ENCODE data around the gene CDK9.

Gene CDK9

DNA sequence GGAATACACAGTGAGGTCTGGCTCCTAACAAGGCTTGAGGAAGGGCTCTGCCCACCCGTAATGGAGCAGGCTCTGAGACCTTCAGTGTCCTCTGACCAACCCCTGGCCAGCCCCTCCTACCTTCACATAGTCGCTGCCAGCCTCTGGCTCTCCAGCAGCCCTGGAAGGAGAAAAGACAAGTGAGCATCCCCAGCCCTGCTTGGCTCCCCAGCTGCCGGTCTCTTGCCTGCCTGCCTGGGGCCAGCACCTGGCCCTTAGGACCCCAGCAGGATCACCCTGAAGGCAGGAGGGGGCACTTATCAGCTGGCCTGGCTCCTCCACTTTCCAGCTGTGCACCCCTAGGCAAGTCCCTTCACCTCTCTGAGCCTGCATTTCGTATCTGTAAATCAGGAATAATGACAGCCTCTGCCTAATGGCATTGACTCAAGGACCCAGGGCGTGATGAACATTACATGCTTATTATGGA, 24.3 kb upstream of the CDK9 start:
- no peak for DNase-seq (ENCODE audit: low spot score)

DNA sequence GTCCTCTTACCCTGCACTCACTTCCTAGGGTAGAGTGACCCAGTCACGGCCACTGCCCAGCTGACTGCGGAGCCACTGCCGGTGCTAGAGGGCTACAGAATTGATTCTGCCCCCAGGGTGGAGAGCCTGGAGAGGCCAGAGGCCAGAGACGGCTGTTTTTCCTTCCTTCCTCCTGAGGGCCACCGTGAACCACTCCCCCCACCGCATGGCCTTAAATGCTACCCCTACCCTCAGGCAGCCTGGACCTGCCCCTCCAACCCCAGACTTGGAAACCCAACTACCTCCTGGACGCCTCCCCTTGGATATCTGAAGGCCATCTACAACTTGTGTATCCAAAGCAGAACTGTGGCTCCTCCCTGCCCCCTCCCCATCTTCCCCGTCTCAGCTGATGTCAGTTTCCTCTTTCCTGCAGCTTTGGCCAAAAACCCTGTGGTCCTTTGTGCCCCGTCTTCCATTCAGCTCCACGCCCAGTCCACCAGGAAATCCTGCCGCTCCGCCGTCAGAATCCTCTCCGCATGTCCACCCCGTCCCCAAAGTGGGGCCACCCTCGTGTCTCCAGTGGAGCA, 23.6 kb upstream of the CDK9 start:
- DNase-seq (ENCODE audit: low spot score), result no peak

DNA sequence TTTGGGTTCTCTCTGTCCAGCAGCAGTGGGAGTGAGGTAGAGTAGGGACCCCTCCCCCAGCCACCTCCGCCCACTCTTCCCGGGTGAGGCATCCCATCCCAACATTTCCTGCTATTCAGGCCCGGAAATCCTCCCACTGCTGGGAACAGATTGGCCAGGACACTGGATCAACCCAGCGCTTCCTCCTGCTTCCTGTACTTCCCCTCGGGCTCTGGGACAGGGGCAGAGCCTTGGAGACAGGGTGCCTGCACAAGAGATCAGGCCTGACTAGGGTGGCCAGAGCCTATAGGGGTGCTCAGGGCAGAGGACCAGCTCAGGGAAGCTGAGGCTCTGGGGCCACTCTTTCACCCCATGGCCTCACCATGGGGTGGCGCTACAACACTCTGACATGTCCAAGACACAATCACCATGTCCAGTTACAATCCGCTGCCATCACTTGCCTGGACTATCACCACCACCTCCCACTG, 21.9 kb upstream of the CDK9 start:
- no peak for DNase-seq (ENCODE audit: low spot score)

DNA sequence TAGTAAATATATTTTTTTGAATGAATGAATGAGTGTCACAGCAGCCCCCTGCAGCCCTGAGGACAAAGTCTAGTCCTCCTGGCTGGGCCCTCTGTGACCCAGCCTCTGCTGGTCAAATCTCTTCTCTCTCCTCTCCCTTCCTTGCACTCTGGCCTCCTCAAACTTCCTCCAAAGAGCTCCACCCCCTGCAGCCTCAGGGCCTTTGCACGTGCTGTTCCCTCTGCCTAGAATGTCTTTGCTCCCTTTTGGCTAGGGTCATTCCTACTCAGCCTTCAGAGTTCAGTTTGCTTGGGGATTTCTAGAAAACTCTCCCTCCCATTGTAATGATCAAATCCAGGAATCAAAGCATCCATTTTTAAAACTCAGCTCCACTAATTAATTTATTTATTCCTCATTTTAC, 20.4 kb upstream of the CDK9 start:
- no peak for DNase-seq (ENCODE audit: low spot score)

DNA sequence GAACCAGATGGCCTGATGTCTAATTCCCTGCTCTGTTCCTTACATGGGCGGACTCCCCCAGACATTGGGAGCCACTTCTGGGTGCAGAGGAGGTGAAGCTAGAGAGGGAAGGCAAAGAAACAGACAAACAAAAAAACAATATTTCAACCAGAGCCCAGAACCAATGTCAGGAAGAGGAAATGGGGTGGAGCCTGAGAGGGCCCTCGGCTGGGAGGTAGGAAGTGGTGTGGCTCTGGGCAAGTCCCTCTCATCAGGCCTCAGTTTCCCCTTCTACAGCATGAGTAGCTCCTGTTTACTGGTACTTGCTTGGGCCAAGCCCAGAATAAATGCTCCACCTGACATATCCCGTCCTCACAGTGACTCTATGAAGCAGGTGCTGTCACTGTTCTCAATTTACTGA, 18.4 kb upstream of the CDK9 start:
- DNase-seq (ENCODE audit: low spot score), result no peak

DNA sequence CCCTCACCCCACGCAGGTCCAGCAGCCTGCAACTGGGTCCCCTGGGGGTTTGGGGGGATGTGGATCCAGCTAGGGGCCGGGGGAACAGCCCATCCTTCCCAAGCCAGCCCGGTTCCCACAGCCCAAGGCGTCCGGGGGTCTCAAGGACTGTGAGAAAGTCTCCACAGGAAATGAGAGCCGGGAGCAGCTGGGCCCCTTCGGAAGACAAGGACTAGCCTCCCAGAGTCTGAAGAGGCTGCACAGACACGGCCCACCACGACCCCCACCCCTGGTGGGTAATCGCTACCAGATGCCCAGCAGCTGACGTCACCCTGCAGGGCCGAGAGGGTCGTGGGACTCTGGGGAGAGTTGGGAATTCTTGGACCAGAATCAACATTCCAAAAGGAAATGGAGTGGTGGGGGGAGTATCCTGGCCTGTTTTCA, 17.9 kb upstream of the CDK9 start:
- no peak for DNase-seq (ENCODE audit: low spot score)

DNA sequence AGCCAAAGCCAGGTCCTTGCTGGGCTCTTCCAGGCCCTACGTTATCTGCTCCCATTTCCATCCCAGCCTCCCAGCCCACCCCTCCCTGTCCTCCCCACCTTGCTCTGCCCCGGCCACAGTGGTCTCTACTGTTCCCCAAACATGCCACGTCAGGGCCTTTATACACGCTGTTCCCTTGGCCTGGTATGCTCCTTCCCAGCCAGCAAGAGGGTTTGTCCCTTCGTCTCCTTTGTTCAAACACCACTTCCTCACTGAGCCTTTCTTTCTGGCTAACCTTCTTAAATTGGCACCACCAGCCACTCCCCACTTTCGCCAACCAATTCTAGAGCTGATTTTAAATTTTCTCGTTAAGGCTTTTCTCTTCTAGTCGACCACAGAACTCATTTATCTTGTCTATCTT, 17.1 kb upstream of the CDK9 start:
- DNase-seq (ENCODE audit: low spot score), result no peak

DNA sequence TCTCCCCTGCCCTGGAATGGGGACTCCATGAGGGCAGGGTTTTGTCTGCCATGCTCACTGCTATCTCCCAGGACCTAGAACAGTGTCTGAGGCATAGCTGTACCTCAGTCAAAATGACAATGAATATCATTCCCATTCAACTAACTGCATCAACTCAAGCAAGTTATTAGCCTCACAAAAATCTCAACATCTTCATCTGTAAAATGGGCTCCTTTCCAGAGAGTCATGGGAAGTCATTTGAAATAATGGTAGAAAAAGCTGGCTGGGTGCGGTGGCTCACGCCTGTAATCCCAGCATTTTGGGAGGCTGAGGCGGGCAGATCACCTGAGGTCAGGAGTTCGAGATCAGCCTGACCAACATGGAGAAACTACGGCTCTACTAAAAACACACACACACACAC, 16.7 kb upstream of the CDK9 start:
- no peak for DNase-seq (ENCODE audit: low spot score)

DNA sequence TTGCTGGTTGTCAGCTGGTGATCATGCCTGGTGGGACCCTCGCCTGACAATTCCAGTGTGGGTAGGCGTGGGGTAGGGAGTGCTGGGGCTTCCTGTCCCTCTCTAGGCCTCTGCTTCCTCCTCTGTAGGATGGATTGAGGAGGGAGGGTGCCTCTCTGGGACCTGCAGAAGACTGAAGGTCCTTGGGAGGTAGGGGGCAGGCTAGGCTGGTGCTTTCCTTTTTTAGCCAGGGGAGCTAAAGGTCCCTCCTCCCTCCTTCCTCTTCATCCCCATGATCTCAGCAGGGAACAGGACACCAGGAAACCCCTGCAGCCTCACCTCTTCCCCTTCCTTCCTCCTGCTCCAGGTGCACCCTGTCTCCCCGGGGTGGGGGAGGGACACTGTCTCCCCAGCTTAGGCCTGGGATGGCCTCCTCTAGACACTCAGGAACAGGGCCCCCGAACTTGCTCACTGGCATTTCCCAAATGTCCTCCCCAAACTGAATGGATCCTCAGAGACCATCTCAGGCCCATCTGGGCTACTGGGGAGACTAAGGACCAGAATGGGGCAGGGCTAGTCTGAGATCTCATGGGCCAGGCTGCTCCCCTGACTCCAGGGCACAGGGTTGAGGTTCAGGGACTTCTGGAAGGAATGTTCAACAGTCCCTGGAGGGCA, 15.8 kb upstream of the CDK9 start:
- DNase-seq (ENCODE audit: low spot score), result no peak

DNA sequence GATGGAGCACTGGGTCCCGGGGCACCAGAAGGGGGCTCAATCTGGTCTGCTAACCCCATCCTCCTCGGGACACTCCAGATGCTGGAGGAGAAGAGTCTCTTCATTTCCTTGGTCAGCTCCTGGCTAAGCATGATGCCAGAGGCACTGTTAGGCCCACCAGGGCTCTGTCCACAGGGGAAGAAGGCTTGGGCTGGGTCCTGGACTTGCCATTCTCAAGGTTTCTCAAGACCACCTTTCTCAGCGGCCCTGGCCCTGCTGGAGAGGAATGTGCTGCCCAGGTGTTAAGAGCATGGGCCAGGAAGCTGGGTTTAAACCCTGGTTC, 15.3 kb upstream of the CDK9 start:
- DNase-seq (ENCODE audit: low spot score), result no peak

DNA sequence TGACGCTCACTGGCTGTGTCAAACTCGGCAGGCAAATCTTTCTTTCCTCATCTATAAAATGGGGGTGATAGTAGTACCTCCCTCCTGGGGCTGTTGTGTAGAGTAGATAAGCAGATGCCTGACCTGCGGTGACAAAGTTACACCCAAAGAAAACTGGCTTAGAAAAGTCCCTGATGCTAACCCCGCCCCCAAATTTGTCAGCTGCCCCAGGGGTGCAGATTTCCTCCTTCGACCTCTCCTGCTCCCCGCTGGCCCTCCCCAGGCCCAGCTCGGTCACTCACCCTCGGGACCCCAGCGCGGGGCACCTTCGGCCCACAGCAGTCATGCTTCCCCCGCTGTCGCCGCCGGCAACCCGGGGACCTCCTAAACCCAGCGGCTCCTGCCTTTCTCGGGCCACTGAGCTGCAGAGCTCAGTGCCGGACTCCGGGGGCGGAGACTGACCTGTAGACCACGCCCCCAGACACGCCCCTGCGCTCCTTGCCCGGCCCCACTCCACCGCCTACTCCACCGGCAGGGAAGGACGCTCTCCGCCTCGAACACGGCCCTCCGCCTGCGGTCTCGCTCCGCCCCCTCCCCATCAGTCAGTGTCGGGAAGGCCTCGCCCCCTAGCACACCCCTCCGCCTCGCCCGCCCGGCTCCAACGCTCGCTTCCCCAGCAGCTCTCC, 14.8 kb upstream of the CDK9 start:
- peak; percentile 97 for DNase-seq (ENCODE audit: low spot score)

DNA sequence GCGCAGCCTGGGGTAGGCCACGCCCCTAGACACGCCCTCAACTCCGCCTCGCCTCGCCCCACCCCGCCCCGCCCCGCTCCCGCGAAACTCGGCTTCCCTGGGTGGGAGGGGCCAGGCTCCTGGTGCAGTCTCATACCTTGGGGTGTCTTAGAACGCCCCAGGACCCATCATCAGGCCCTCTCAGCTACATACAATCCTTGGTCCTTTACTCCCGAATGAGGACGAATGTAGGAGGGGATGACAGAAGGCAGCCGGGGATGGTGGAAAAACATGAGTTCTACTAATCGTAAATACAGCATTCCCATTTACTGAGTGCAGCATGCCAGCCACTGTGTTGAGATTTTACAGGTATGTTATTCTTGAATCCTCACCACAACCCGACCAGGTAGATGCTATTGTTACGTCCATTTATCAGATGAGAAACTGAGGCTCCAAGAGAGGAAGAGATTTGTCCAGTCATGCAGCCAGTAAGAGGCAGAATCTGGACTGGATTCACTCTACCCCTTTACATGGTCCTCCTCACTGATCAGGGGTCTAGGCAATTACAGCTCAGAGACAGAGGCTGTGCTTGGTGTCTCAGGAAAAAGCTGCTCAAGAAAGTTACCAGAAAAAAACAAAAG, 14.2 kb upstream of the CDK9 start:
- no peak for DNase-seq (ENCODE audit: low spot score)

DNA sequence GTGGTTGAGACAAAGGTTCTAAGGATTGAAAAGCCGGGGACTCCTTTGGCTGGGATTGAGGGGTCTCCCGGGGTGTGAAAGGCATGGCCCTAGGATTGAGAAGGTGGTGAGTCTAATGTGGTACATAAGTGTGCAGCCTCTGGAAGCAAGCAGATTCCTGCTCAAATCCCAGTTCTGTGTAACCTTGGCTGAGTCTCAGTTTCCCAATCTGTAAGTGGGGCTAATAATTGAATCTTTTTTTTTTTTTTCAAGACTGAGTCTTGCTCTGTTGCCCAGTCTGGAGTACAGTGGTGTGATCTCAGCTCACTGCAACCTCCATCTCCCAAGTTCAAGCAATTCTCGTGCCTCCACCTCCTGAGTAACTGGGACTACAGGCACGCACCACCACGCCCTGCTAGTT, 13.2 kb upstream of the CDK9 start:
- no peak for DNase-seq (ENCODE audit: low spot score)

DNA sequence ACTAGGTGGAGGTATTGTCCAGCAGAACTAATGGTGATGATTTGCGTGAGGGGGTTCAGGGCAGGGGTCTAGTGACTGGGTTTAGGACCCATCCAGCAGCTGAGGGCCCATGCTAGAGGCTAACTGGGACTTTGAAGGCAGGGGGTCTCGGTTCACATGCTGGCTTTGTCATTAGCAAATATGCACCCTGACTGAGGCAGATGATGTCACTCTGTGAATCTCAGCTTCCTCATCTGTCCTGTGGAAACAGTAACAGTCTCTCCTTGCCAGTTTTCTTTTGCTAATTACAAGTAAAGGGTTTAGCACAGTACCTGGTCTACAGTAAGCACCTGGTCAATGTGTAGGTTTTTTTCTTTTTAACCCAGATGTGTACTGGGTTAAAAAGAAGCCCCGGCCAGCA, 12.6 kb upstream of the CDK9 start:
- no peak for DNase-seq (ENCODE audit: low spot score)

DNA sequence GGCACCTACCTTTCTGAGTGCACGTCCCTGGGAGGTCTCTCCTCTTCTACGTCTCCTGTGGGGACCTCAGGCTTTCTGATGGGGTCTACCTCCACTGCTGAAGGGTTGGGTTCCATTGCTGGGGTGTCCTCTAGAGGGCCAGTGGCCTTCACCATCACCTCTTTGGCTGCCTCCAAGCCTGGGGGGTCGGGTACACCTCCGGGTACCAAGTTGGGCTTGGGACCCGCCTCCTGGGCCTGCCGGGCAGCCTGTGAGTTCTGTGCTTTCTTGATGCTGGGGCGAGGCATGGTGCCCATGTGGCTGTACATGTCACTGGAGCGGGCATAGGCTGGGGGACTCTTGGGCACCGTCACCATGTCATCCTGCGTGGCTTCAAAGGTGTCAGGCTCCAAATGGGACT, 11.9 kb upstream of the CDK9 start:
- DNase-seq (ENCODE audit: low spot score), result no peak

DNA sequence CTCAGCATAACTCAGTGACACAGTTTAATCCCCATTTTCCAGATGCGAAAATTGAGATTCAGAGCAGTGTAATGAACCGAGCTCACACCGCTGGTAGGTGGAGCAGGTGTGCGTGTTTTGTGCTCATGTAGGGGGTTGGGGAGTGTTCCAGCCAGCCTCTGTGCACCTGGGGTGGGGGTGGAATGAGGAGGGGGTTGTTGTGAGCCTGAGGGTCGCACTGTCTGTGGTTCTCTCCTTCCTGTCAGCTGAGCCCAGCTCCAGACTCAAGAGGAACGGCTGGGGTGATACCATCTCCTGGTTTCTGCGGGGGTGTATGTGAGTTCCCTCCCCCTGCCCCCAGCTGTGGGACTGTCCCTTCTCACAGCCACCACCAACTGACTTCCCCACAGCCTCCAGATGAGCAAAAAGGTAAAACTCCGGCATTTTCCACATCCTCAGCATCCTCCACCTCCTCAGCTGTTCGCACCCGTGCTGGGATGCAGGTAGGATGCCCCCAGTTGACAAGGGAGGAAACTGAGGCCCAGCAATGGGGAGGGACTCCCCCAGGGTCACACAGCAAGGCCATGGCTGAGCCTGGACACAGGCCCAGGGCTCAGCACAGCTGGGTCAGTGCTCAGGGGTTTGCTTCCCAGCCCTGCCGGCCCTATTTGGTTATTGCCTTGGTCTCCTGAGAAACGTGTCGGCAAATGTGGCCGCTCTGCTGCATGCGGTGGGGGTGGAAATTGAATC, 9.5 kb upstream of the CDK9 start:
- DNase-seq (ENCODE audit: low spot score), result no peak

DNA sequence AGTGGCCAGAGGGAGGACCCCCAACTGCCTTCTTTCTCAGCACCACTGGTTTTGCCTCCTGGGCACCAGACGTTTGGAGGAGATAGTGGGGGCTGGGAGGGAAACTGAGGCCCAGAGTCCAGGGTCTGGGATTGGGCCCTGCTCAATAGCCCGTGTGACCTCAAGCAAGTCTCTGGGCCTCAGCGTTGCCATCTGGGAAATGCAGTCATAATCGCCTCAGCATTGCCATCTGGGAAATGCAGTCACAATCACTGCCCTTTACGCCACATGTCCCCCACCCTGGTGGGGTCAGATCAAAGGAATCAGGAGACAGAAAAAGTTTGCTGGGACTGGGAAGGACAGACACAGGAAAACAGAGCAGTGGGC, 8.9 kb upstream of the CDK9 start:
- DNase-seq (ENCODE audit: low spot score), result no peak

DNA sequence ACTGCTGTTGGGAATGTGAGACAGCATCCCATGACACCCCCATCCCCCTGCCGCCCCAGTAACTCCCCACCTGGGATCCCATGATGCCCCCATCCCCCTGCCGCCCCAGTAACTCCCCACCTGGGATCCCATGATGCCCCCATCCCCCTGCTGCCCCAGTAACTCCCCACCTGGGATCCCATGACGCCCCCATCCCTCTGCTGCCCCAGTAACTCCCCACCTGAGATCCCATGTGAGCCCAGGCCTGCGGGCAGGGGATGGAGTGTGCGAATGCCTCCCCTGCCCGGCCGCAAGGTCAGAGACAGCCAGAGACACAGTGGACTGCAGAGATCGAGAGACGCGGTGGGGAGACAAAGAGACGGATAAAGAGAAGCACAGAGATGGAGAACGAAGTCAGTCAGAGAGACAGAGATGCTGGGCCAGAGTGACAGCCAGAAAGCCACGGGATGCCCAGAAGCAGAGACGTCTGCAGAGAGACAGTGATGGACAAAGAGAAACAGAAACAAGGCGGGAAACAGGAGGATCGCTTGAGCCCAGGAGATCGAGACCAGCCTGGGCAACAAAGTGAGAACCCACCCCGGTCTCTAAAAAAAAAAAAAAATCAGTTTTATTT, 8.4 kb upstream of the CDK9 start:
- DNase-seq (ENCODE audit: low spot score), result no peak

DNA sequence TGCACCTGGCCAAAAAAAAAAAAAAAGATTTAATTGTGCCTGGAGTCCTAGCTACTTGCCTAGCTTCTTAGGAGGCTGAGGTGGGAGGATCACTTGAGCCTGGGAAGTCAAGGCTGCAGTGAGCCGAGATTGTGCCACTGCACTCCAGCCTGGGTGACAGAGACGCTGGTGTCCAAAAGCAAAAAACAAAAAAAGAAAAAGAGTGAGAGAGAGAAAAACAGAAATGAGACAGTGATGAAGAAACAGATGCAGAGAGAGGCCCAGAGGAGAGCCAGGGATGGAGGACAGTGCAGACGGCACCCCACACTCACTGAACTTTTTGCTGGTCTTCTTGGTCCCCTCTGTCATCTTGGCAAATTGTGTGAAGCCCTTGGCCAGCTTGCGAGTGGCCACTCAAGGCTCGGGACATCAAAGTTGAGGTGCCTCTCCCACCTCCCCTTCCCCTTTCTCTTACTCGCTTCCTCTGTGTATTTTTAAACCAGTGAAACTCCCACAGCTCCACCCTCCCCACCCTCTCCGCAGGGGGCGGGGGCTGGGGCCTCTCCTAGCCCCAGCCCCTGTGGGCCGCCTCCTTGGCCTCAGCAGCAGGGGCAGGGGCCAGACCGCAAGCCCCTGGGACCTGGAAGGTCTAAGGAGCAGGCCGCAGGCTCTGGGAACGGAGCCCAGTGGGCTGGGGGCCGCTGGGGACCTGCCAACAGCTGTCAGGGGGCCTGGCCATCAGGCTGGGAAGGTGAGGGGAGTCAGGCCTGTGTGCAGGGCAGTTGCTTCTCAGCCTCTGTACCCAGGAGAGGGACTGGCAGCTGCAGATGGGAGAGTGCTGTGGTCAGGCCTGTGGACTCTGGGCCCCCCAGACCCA, 7.3 kb upstream of the CDK9 start, which contains the start of gene SH2D3C:
Gene SH2D3C, minus strand, starts transcription at position 387 of the 856 bp plus-strand sequence. Its CDS starts 39 bp downstream, at position 348.
- no peak for DNase-seq (ENCODE audit: low spot score)

DNA sequence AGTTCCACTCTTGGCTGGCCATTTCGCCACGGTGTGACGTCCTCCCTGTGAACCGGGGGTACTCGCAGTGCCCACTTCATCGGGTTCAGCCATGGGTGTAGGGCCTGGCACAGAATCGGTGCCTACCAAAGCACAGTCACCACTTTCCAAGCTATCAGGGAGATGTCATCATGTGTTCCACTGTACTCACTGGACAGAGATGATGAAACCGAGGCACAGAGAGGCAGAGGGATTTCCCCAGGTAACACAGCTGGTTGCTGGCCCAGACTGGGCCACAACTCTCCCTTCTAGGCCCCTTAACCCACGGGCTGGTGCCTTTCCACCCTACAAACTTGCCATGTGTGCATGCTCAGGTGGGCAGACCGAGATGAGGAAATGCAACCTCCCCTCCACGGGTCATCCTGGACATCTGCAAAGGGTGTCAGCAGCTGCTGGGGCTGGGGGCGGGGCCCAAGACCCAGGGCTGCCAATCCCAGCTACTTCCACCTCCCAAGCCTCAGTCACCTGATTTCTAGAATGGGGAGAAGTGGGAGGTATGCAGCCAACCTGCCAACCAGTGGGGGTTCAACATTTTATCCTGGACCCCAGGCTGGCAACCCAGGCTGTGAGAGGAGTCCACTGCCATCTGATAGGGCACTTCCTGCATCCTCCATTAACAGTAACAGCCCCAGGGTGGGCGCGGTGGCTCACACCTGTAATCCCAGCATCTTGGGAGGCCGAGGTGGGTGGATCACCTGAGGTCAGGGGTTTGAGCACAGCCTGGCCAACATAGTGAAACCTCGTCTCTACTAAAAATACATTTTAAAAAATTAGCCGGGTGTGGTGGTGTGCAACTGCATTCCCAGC, 6.5 kb upstream of the CDK9 start:
- no peak for DNase-seq (ENCODE audit: low spot score)
